ENCODE measurements around the gene TAPT1.
"Not testable (repeated sequence)": the region's sequence is repeated elsewhere in the genome, so short reads cannot be mapped to it uniquely, and the experiment has no call there.

GRCh38 chr4:16144913-16145312 lies 81.4 kb downstream of the TAPT1 start:
- not testable (repeated sequence) for TF ChIP-seq CTCF, EP300, POLR2AphosphoS5 (IDR thresholded peaks at IDR 0.05)

Data from sigmoid colon (tissue), 4 donors.